ENCODE measurements around the gene SH3RF3. TPM values are rescaled to one million over a fixed set of nuclear protein-coding genes. Genes with fewer than 3 reads are reported as not detected.

The SH3RF3 gene
- total RNA-seq, 2 donors from 2014 or later, result 1.5 to 1.8 TPM

DNA sequence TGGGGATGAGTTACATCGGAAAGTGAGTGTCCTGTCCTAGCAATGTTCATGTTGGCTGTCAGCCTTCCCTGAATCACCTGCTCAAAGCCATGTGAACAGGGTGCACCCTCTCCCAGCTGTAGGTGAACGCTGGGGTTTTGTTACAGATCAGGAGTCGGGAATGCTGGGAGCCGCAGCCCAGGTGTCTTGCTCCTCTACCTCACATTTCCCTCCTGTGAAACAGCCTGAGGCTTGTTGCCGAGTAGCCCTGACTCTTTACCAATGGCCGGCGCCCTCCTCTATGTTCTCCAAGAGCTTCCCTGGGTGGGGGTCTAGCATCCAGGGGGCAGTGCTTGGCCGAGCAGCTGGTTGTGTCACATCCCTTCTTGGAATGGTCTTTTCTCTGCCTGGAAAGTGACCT, 164.7 kb downstream of the SH3RF3 start:
- Mint-ChIP-seq H3K4me3 (no peak overlapping the region), H3K27ac (no peak overlapping the region), H3K9me3 (no peaks in the 10 kb centered on the region), H3K4me1 (no peaks in the 10 kb centered on the region), H3K36me3 (ENCODE audit: low read depth) (no peaks in the 10 kb centered on the region), H3K27me3 (ENCODE audit: insufficient read depth) (no peaks in the 10 kb centered on the region)
- no peak for DNase-seq
- no peak overlapping the region for H3K4me3 ChIP-seq (ENCODE audit: low read length)
- no peak overlapping the region for H3K9ac ChIP-seq (ENCODE audit: extremely low read depth, low read length, poor library complexity, severe bottlenecking)
- WGBS, 2 experiments (ENCODE audit: insufficient coverage in 1 of 2, insufficient read length in 1 of 2), result 93 to 94% methylated on average over 6 to 8 of the region's 8 CpGs
- TF ChIP-seq, protein P1, sequence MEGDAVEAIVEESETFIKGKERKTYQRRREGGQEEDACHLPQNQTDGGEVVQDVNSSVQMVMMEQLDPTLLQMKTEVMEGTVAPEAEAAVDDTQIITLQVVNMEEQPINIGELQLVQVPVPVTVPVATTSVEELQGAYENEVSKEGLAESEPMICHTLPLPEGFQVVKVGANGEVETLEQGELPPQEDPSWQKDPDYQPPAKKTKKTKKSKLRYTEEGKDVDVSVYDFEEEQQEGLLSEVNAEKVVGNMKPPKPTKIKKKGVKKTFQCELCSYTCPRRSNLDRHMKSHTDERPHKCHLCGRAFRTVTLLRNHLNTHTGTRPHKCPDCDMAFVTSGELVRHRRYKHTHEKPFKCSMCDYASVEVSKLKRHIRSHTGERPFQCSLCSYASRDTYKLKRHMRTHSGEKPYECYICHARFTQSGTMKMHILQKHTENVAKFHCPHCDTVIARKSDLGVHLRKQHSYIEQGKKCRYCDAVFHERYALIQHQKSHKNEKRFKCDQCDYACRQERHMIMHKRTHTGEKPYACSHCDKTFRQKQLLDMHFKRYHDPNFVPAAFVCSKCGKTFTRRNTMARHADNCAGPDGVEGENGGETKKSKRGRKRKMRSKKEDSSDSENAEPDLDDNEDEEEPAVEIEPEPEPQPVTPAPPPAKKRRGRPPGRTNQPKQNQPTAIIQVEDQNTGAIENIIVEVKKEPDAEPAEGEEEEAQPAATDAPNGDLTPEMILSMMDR (conservative IDR thresholded peaks at IDR 0.05), result no peak
- H3K4me1 ChIP-seq (ENCODE audit: control insufficient read depth, insufficient read depth, low read length), result no peaks in the 10 kb centered on the region
- H3K27me3 ChIP-seq (ENCODE audit: control insufficient read depth, insufficient read depth, low read length, poor library complexity, severe bottlenecking), result no peaks in the 10 kb centered on the region
- no peaks in the 10 kb centered on the region for H3K36me3 ChIP-seq (ENCODE audit: control insufficient read depth, insufficient read depth, low read length)
- H3K27ac ChIP-seq (ENCODE audit: low read depth, low read length), result no peak overlapping the region
- no peaks in the 10 kb centered on the region for H3K9me3 ChIP-seq (ENCODE audit: control insufficient read depth, low read length)

DNA sequence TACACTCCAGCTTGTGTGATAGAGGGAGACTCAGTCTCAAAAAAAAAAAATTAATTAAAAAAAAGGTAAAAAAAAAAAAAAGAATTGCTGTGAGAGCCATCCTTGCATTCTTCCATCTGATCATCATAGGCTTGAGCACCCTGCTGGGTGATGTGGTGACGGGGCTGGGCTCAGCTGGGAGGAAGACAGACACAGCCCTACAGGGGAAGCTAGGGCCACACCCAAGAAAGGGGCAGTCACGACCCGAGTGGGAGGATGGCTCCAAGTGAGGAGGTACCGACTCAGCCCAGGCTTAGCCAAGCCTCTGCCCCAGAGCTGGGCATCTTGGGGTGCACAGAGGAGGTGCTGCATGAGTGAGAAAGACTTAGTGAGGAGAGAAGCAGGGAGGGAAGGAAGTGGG, 165.5 kb downstream of the SH3RF3 start:
- Mint-ChIP-seq H3K27ac (no peak overlapping the region), H3K4me3 (no peak overlapping the region), H3K27me3 (ENCODE audit: insufficient read depth) (no peaks in the 10 kb centered on the region), H3K4me1 (no peaks in the 10 kb centered on the region), H3K9me3 (no peaks in the 10 kb centered on the region), H3K36me3 (ENCODE audit: low read depth) (no peaks in the 10 kb centered on the region)
- Histone ChIP-seq H3K4me3 (ENCODE audit: low read length) (no peak overlapping the region), H3K27me3 (ENCODE audit: control insufficient read depth, insufficient read depth, low read length, poor library complexity, severe bottlenecking) (no peaks in the 10 kb centered on the region), H3K27ac (ENCODE audit: low read depth, low read length) (no peak overlapping the region), H3K36me3 (ENCODE audit: control insufficient read depth, insufficient read depth, low read length) (no peaks in the 10 kb centered on the region), H3K9ac (ENCODE audit: extremely low read depth, low read length, poor library complexity, severe bottlenecking) (no peak overlapping the region), H3K4me1 (ENCODE audit: control insufficient read depth, insufficient read depth, low read length) (no peaks in the 10 kb centered on the region), H3K9me3 (ENCODE audit: control insufficient read depth, low read length) (no peaks in the 10 kb centered on the region)
- WGBS, 2 experiments (ENCODE audit: insufficient coverage in 1 of 2, insufficient read length in 1 of 2), result 91 to 100% methylated on average over 2 to 4 of the region's 4 CpGs
- TF ChIP-seq, protein P1 (conservative IDR thresholded peaks at IDR 0.05), result no peak
- DNase-seq, result no peak

DNA sequence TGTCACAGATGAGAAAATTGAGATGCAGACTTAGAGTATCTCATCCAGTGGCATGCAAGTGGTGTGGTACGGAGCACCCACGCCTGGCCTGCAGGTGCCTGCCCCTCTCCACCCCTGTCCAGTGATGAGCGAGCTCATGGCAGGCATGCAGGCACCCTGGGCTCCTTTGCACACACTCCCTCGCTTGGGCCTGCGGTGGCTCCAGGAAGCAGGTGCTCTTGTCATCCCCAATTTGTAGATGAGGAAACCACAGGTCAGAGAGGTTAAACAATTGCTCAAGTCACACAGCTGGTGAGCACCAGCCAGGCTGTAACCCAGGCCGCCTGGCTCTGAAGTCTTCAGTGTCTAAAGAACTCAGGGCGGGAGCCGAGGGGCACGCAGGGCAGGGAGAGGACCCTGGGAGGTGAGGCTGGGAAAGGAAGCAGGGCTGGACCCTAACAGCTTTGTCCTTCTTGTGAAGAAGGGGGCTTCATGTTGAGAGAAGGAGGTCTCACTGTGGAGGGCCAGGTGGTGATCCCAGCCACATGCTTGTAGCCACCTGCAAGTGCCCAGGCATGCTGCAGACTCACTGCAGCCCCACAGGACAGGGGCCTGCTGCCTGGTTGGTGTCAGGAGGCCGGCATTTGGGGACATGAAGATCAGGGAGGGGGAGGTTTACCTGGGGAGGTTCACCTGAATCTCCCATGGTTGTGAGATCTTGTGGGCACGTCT, 166.2 kb downstream of the SH3RF3 start:
- H3K9me3 Mint-ChIP-seq, result no peaks in the 10 kb centered on the region
- no peak overlapping the region for H3K27ac Mint-ChIP-seq
- no peaks in the 10 kb centered on the region for H3K27me3 ChIP-seq (ENCODE audit: control insufficient read depth, insufficient read depth, low read length, poor library complexity, severe bottlenecking)
- no peaks in the 10 kb centered on the region for H3K27me3 Mint-ChIP-seq (ENCODE audit: insufficient read depth)
- TF ChIP-seq, protein P1 (conservative IDR thresholded peaks at IDR 0.05), result no peak
- no peak overlapping the region for H3K9ac ChIP-seq (ENCODE audit: extremely low read depth, low read length, poor library complexity, severe bottlenecking)
- H3K4me3 Mint-ChIP-seq, result no peak overlapping the region
- H3K9me3 ChIP-seq (ENCODE audit: control insufficient read depth, low read length), result no peaks in the 10 kb centered on the region
- no peaks in the 10 kb centered on the region for H3K36me3 Mint-ChIP-seq (ENCODE audit: low read depth)
- H3K4me1 ChIP-seq (ENCODE audit: control insufficient read depth, insufficient read depth, low read length), result no peaks in the 10 kb centered on the region
- no peaks in the 10 kb centered on the region for H3K36me3 ChIP-seq (ENCODE audit: control insufficient read depth, insufficient read depth, low read length)
- no peak overlapping the region for H3K4me3 ChIP-seq (ENCODE audit: low read length)
- no peaks in the 10 kb centered on the region for H3K4me1 Mint-ChIP-seq
- H3K27ac ChIP-seq (ENCODE audit: low read depth, low read length), result no peak overlapping the region
- DNase-seq, result no peak
- WGBS, 2 experiments (ENCODE audit: insufficient coverage in 1 of 2, insufficient read length in 1 of 2), result 92 to 93% methylated on average over 8 to 11 of the region's 11 CpGs
